Stimulated activated CD8-positive, alpha-beta memory T cell treated with anti-CD3 and anti-CD28 coated beads, Interleukin-12 subunit alpha, Interleukin-12 subunit beta, amount 100 ng/mL, for 24 hours (primary cell): Measurements from ENCODE around the gene IFNA6.

Experiments used
- DNase-seq: peaks from one replicate; pipeline ENCODE4 v3.0.0-alpha.2; 2020; ENCODE audit errors: extremely low read depth

IFNA6 gene

GRCh38 chr9:21331676-21332402 lies 18.8 kb downstream of the IFNA6 start:
- no peak for DNase-seq

DNA sequence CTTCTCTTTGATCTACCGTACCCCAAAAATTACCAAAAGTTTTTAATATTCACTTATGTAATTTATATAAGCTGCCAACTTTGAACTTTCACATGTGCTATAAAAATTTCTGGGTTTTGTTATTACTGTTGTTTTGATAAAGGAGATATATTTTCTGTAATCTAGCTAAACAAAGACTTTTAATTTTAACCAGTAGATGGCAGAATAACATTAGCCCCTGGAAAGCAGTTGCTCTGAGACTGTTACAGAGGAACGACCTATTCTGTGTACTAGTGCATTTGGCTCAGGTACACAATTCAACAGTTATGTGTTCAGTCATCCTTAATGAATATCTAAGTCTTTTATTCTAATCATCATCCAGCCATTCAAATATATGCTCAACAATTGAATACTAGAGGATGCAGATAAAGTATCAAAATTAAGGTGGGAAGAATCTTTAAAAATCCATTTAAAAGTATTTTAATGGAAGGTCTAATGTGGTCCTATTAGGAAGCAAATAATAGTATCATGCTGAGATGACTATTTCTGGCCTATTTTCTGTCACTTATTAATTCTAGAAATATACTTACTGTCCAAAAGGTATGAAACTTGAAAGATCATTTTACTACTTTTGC lies 24.1 kb downstream of the IFNA6 start:
- DNase-seq = no peak

GRCh38 chr9:21324047-21324446 lies 26.6 kb downstream of the IFNA6 start:
- DNase-seq = no peak

DNA sequence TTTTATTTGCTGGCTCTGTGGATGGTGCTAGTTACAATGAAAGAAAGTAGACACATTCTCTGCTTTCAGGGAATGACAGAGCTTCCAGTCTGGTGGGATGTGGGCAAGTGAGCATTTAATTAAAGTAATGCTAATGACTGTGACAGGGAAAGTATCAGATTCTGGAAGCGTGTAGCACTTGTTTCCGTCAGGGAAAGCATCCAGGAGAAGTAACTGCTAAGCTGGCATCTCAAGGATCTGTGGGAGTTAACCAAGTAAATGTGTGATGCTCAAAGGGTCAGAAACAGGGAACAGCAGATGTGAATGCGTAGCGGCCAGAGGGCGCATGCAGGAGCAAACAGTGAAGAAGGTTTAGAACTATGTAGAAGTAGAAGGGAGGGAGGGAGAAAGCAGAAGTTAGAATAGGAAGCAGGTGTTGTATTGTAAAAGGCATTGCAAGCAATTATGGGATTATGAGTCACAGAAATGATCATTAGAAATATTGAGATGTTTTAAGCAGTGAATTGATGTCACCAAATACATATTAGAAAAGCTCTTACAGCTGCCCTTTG lies 27.7 kb downstream of the IFNA6 start:
- DNase-seq = no peak

- DNase-seq = no peak
Observed at GRCh38 chr9:21320465-21320864, 30.2 kb downstream of the IFNA6 start.

GRCh38 chr9:21317956-21318923 lies 32.4 kb downstream of the IFNA6 start:
- DNase-seq = no peak

DNA sequence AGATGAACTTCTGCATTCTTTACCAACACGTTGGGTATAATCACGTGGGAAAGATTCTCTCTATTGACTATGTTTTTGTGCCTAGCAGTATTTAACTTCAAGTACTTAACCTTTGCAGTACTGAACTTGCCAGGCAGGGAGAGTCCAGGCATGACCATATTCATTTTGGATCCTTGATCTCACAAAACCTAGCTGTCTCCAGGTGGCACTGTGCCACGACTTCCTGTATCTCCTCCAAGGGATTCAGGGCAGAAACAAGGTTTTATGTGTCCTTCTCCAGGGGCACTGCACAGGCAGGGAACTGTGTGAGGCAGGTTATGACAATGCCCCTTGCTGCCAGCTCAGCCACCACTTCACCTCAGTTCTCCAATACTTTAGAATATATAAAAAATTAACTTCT lies 33.8 kb downstream of the IFNA6 start:
- DNase-seq = no peak

DNA sequence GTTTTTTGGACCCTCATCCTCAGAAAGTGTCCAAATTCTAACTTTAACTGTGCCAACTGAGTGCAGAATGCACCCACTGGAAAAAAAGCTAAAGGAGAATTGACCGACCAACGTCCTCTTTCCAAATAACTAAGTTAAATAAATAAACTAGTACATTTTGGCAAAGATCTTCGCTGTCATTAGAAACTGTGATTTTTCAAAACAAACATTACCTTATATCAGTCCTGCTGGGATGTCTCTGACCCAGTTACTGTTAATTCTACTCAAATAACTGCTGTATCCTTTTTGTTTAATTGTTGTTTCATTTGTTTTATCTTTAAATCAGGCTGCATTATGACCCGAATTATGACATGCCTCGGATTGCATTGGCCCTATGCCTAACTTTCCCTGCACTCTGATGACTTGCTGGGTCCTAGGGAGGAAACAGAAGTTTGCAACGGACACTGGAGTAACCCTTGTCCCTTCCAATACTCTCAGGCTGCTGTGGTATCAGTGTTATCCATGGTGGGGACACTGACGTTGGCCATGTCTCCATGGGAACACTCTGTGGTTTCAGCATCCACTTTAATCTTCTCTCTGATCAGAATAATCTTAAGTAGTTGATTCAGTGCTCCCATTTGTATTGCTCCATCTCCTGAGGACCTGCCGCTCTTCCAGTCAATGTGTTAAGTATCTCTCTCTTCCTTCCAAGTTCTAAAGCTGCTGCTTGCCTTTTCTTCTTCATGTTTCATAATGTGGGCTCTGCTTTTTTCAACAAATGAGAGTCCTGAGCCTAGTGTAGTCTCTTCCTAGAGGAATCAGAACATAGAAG lies 34.5 kb downstream of the IFNA6 start:
- DNase-seq = no peak

- DNase-seq = no peak
Observed at GRCh38 chr9:21314152-21314551, 36.5 kb downstream of the IFNA6 start.

DNA sequence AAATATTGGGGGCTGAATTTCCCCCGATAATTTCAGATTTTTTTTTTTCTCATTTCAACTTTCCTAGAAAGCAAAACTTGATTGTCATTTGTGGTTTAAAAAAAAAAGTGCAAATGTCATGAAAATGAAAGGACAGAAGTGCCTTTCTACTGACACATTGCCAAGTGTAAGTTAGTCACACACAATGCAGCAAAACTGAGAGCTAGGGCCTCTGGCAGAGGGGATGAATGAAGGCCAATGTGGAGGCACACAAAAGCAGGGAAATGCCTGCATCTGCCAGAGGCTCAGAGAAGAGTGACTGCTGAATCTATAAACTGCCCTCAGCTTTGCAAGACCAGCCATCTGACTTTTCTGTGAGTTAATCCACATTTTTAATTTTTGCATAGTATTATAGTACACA lies 38.8 kb downstream of the IFNA6 start:
- DNase-seq = no peak

- no peak for DNase-seq
Observed at GRCh38 chr9:21305213-21305612, 45.5 kb downstream of the IFNA6 start, which contains the start of gene IFNA5. IFNA5 (minus strand) TSS chr9:21305313; CDS start chr9:21305256, 57 bp downstream.
